ENCODE results near the gene RPA4.

DNA sequence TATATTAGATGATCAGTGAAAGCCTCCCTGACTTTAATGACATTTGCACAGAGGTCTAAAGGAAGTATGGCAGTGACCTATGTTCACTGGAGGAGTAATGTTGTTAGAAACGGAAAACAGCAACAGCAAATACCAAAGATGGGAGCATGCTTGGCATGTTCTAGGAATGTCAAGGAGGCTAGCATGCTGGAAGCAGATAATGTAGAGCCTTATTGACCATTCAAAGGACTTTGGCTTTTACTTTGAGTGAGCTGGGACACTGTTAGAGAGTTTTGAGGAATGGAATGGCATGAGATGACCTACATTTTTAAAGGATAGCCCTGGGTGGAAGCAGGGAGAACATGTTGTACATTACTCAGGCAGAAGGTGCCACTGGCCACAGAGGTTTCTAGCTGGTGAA is 6.0 kb downstream of the RPA4 start:
- TF ChIP-seq, protein P1, sequence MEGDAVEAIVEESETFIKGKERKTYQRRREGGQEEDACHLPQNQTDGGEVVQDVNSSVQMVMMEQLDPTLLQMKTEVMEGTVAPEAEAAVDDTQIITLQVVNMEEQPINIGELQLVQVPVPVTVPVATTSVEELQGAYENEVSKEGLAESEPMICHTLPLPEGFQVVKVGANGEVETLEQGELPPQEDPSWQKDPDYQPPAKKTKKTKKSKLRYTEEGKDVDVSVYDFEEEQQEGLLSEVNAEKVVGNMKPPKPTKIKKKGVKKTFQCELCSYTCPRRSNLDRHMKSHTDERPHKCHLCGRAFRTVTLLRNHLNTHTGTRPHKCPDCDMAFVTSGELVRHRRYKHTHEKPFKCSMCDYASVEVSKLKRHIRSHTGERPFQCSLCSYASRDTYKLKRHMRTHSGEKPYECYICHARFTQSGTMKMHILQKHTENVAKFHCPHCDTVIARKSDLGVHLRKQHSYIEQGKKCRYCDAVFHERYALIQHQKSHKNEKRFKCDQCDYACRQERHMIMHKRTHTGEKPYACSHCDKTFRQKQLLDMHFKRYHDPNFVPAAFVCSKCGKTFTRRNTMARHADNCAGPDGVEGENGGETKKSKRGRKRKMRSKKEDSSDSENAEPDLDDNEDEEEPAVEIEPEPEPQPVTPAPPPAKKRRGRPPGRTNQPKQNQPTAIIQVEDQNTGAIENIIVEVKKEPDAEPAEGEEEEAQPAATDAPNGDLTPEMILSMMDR (IDR thresholded peaks at IDR 0.05; ENCODE audit: insufficient read depth, low read length): no peak
- TF ChIP-seq POLR2AphosphoS5 (IDR thresholded peaks at IDR 0.05; ENCODE audit: low read depth): no peak
- no peak for TF ChIP-seq GABPA (IDR thresholded peaks at IDR 0.05; ENCODE audit: low read depth)
- no peak for TF ChIP-seq REST (IDR thresholded peaks at IDR 0.05; ENCODE audit: insufficient replicate concordance, low read depth)
- TF ChIP-seq SPI1 (IDR thresholded peaks at IDR 0.05; ENCODE audit: borderline replicate concordance, low read depth): no peak
